Upper lobe of right lung (tissue), 1 donor: ENCODE data around the gene A4GALT. TPM values are rescaled to one million over a fixed set of nuclear protein-coding genes. Genes with fewer than 3 reads are reported as not detected.
"Not testable (repeated sequence)": the region's sequence is repeated elsewhere in the genome, so short reads cannot be mapped to it uniquely, and the experiment has no call there.

ENCODE experiments used
- ATAC-seq: fragments of 200-7000 bp; cut with Tn5 transposase; one replicate; pipeline ENCODE4 v1.9.1; 2020; ENCODE audit warnings: mild to moderate bottlenecking, moderate library complexity
- DNase-seq: peaks from one replicate; pipeline ENCODE4 v3.0.0-alpha.2; 2020
- H3K27ac ChIP-seq: fragments of 200-600 bp; one replicate; pipeline ENCODE4 v1.8.0; 2022
- H3K27me3 ChIP-seq: fragments of 200-600 bp; one replicate; pipeline ENCODE4 v1.8.0; 2022; ENCODE audit warnings: mild to moderate bottlenecking
- H3K36me3 ChIP-seq: fragments of 200-600 bp; one replicate; pipeline ENCODE4 v1.8.0; 2022
- H3K4me1 ChIP-seq: fragments of 200-600 bp; one replicate; pipeline ENCODE4 v1.8.0; 2022
- H3K4me3 ChIP-seq: fragments of 200-600 bp; one replicate; pipeline ENCODE4 v1.8.0; 2022; ENCODE audit warnings: mild to moderate bottlenecking
- H3K9me3 ChIP-seq: fragments of 200-600 bp; one replicate; pipeline ENCODE4 v1.8.0; 2022
- CTCF ChIP-seq: fragments of 200-600 bp; IDR thresholded peaks from one replicate; pipeline ENCODE4 v1.8.0; 2022; ENCODE audit warnings: antibody characterized with exemption
- intact Hi-C: fragments of 100-400 bp; cut with DNase I; formaldehyde crosslinking; loops from one replicate; pipeline ENCODE4 v1.11.0; 2022
- total RNA-seq: library from RNA; stranded (reverse); fragmentation: NEBNext Ultra II Directional; extraction: Animal tissue kit (Norgen Biotek cat#: 25700); gene quantifications from one replicate; pipeline ENCODE4 v1.2.1, GENCODE V29; 2021
- donor health status: DM: no; HTN: yes; CAD: no; lungs with severe emphysema.

Gene A4GALT
- total RNA-seq, 1 donor from 2014 or later, result 25.7 TPM

- peak; percentile 41 for ATAC-seq
- no peak overlapping the region for H3K4me3 ChIP-seq
- no peaks in the 10 kb centered on the region for H3K36me3 ChIP-seq
- TF ChIP-seq CTCF, result no peak
- DNase-seq, result no peak
- H3K9me3 ChIP-seq, result no peaks in the 10 kb centered on the region
- intact Hi-C loops, result no loop called here
- H3K27ac ChIP-seq, result no peak overlapping the region
- H3K4me1 ChIP-seq, result peaks cover 17% of the 10 kb centered on the region
- H3K27me3 ChIP-seq, result no peaks in the 10 kb centered on the region
Observed at GRCh38 chr22:42754658-42755057, 34.0 kb upstream of the A4GALT start.

- ATAC-seq (no peak), DNase-seq (no peak)
- Histone ChIP-seq H3K27me3 (no peaks in the 10 kb centered on the region), H3K9me3 (no peaks in the 10 kb centered on the region), H3K4me1 (peaks cover 26% of the 10 kb centered on the region), H3K27ac (peak overlapping the region; percentile 79), H3K36me3 (no peaks in the 10 kb centered on the region), H3K4me3 (no peak overlapping the region)
- TF ChIP-seq CTCF, result no peak
- intact Hi-C loops, result no loop called here
Observed at GRCh38 chr22:42752912-42753311, 32.2 kb upstream of the A4GALT start.

GRCh38 chr22:42752230-42752746 lies 31.6 kb upstream of the A4GALT start:
- no peaks in the 10 kb centered on the region for H3K36me3 ChIP-seq
- DNase-seq (no peak), ATAC-seq (peak; percentile 28)
- peak overlapping the region; percentile 79 for H3K27ac ChIP-seq
- H3K9me3 ChIP-seq, result no peaks in the 10 kb centered on the region
- H3K27me3 ChIP-seq, result no peaks in the 10 kb centered on the region
- TF ChIP-seq CTCF, result no peak
- H3K4me1 ChIP-seq, result peaks cover 31% of the 10 kb centered on the region
- intact Hi-C loops, result no loop called here
- no peak overlapping the region for H3K4me3 ChIP-seq

- intact Hi-C loops, DNase-seq: not testable (repeated sequence)
Observed at GRCh38 chr22:42750421-42750820, 29.8 kb upstream of the A4GALT start.

GRCh38 chr22:42747701-42748513 lies 27.2 kb upstream of the A4GALT start:
- no peak for TF ChIP-seq CTCF
- ATAC-seq (no peak), DNase-seq (no peak)
- Histone ChIP-seq H3K4me1 (peaks cover 54% of the 10 kb centered on the region), H3K4me3 (no peak overlapping the region), H3K9me3 (no peaks in the 10 kb centered on the region), H3K36me3 (no peaks in the 10 kb centered on the region), H3K27ac (peak overlapping the region; percentile 42), H3K27me3 (no peaks in the 10 kb centered on the region)
- intact Hi-C loops, result no loop called here

More at GRCh38 chr22:42750421-42750820, 29.8 kb upstream of the A4GALT start:
- not testable (repeated sequence) for H3K27me3 ChIP-seq, H3K9me3 ChIP-seq, H3K4me3 ChIP-seq, H3K27ac ChIP-seq, ATAC-seq, H3K36me3 ChIP-seq
- peaks cover 36% of the 10 kb centered on the region for H3K4me1 ChIP-seq

GRCh38 chr22:42745118-42745517 lies 24.4 kb upstream of the A4GALT start:
- Histone ChIP-seq H3K36me3 (no peaks in the 10 kb centered on the region), H3K9me3 (no peaks in the 10 kb centered on the region), H3K4me3 (no peak overlapping the region), H3K4me1 (peaks cover 37% of the 10 kb centered on the region), H3K27me3 (no peaks in the 10 kb centered on the region), H3K27ac (no peak overlapping the region)
- no peak for DNase-seq
- intact Hi-C loops, result no loop called here
- no peak for ATAC-seq
- TF ChIP-seq CTCF, result no peak
